ENCODE measurements around the gene BLOC1S5. TPM values are rescaled to one million over a fixed set of nuclear protein-coding genes. Genes with fewer than 3 reads are reported as not detected.

Gene BLOC1S5
- total and polyA plus RNA-seq, 2 of the 13 experiments (the other 11 are each of a cell fraction or from before 2014, with no cell fraction given), result 10.5 to 41.5 TPM

- Histone ChIP-seq H3K4me2 (ENCODE audit: low read depth, low read length) (no peak overlapping the region), H3K4me1 (ENCODE audit: insufficient read depth, low read length) (peaks cover 26% of the 10 kb centered on the region), H3K79me2 (ENCODE audit: insufficient read depth, low read length) (peaks cover 14% of the 10 kb centered on the region), H3K9me3 (ENCODE audit: low read length) (no peaks in the 10 kb centered on the region), H4K20me1 (ENCODE audit: insufficient read depth, low read length) (no peaks in the 10 kb centered on the region), H3K27ac (ENCODE audit: extremely low read length, insufficient read depth, low read length) (no peak overlapping the region), H2AFZ (ENCODE audit: low read length) (no peak overlapping the region), H3K27me3 (ENCODE audit: control insufficient read depth in 1 of 2, insufficient read depth in 2 of 2, low read length in 2 of 2) (no peaks in the 10 kb centered on the region; a peak in 1 of 5 replicates), H3K9ac (ENCODE audit: insufficient read depth, low read depth, low read length) (no peak overlapping the region), H3K36me3 (replicated peaks in 1 of 2; ENCODE audit: control insufficient read depth in 1 of 2, insufficient read depth in 2 of 2, low read length in 2 of 2) (peaks cover 10 to 47% of the 10 kb centered on the region in 2 experiments; a peak in 4 of 5 replicates), H3K4me3 (replicated peaks in 1 of 3; ENCODE audit: insufficient read depth in 1 of 3, low read depth in 2 of 3, low read length in 3 of 3) (no peak overlapping the region)
- TF ChIP-seq ZNF782 (CRISPR knock-in tag; IDR thresholded peaks at IDR 0.05; ENCODE audit: borderline replicate concordance) (no peak), HOMEZ (CRISPR knock-in tag; IDR thresholded peaks at IDR 0.05; ENCODE audit: low read depth) (no peak), ZNF18 (CRISPR knock-in tag; IDR thresholded peaks at IDR 0.05; ENCODE audit: insufficient replicate concordance) (no peak), ZNF569 (CRISPR knock-in tag; IDR thresholded peaks at IDR 0.05; ENCODE audit: borderline replicate concordance) (no peak), KLF11 (CRISPR knock-in tag; IDR thresholded peaks at IDR 0.05) (no peak), TP53 (CRISPR knock-in tag; conservative IDR thresholded peaks at IDR 0.05) (no peak), FOXP1 (IDR thresholded peaks at IDR 0.05) (no peak), FOXP1 (CRISPR knock-in tag; IDR thresholded peaks at IDR 0.05) (no peak), ZNF160 (CRISPR knock-in tag; IDR thresholded peaks at IDR 0.05) (no peak), HIC2 (CRISPR knock-in tag; IDR thresholded peaks at IDR 0.05; ENCODE audit: low read depth) (no peak), ZNF747 (CRISPR knock-in tag; IDR thresholded peaks at IDR 0.05; ENCODE audit: borderline replicate concordance) (no peak), ZNF33B (CRISPR knock-in tag; IDR thresholded peaks at IDR 0.05) (no peak), GPN1 (CRISPR knock-in tag; IDR thresholded peaks at IDR 0.05; ENCODE audit: borderline replicate concordance) (no peak), ZNF816 (CRISPR knock-in tag; IDR thresholded peaks at IDR 0.05; ENCODE audit: borderline replicate concordance) (no peak), MLLT10 (CRISPR knock-in tag; IDR thresholded peaks at IDR 0.05) (no peak), SCMH1 (CRISPR knock-in tag; IDR thresholded peaks at IDR 0.05; ENCODE audit: borderline replicate concordance) (no peak), ZNF292 (CRISPR knock-in tag; IDR thresholded peaks at IDR 0.05; ENCODE audit: borderline replicate concordance, low read depth) (no peak), REXO4 (CRISPR knock-in tag; IDR thresholded peaks at IDR 0.05; ENCODE audit: borderline replicate concordance) (no peak), NCOR1 (IDR thresholded peaks at IDR 0.05; ENCODE audit: borderline replicate concordance, low read length) (no peak), ZNF44 (CRISPR knock-in tag; IDR thresholded peaks at IDR 0.05) (no peak), IKZF1 (IDR thresholded peaks at IDR 0.05) (no peak)
- no peak for DNase-seq (ENCODE audit: low spot score)
- 98% methylated on average over 3 of the region's 3 CpGs for WGBS (ENCODE audit: low lambda C conversion rate)
- intact Hi-C loops (cut with micrococcal nuclease; ENCODE audit: unreplicated experiment) (loop anchor here (5.0 kb wide), 1 partner anchor 148 kb away; the partner anchor contains the start of gene TXNDC5), in situ Hi-C loops (cut with HindIII; ENCODE audit: extremely low pct_ligation_motif_present, low pct_unique_long_range_greater_than_20kb) (loop anchor here (10.0 kb wide), 1 partner anchor 336 kb away; the partner anchor contains the start of gene BMP6)
- ChIA-PET POLR2A (no interaction called here), CTCF (ENCODE audit: low intra/inter-chr PET ratio, low total read pairs) (no interaction called here)
- ATAC-seq, result no peak
- no TSS peak for BruUV-seq (replicated peaks)
- no peak for FAIRE-seq
Observed at GRCh38 chr6:8060346-8060745, 3.8 kb downstream of the BLOC1S5 start.
